ENCODE results near the gene SIGLEC5.

SIGLEC5 gene

GRCh38 chr19:51566489-51567100 lies 63.6 kb downstream of the SIGLEC5 start:
- TF ChIP-seq CTCF (IDR thresholded peaks at IDR 0.05; ENCODE audit: low read depth, low read length, missing control alignments): no peak
- no peak for DNase-seq (ENCODE audit: low read depth)

GRCh38 chr19:51565583-51565982 lies 64.6 kb downstream of the SIGLEC5 start:
- TF ChIP-seq CTCF (IDR thresholded peaks at IDR 0.05; ENCODE audit: low read depth, low read length, missing control alignments): no peak
- no peak for DNase-seq (ENCODE audit: low read depth)
- H3K4me3 ChIP-seq (ENCODE audit: low read depth, low read length): no peak overlapping the region

More at GRCh38 chr19:51566489-51567100, 63.6 kb downstream of the SIGLEC5 start:
- H3K4me3 ChIP-seq (ENCODE audit: low read depth, low read length): no peak overlapping the region

GRCh38 chr19:51564791-51565190 lies 65.4 kb downstream of the SIGLEC5 start:
- peak; percentile 61 for TF ChIP-seq CTCF (IDR thresholded peaks at IDR 0.05; ENCODE audit: low read depth, low read length, missing control alignments)
- DNase-seq (ENCODE audit: low read depth): peak; percentile 48
- H3K4me3 ChIP-seq (ENCODE audit: low read depth, low read length): no peak overlapping the region
